RWPE1 (cell line): ENCODE measurements around the gene TTYH1.

Experiments
- CTCF ChIA-PET: fragments of 350-600 bp; sonication (Branson Sonifier 250); formaldehyde crosslinking; extraction: SDS; loops from one replicate; lab custom pipeline; 2021; lab: Yijun Ruan, JAX
- POLR2A ChIA-PET: fragments of 400-600 bp; formaldehyde crosslinking; extraction: SDS; loops from one replicate; lab custom pipeline; 2020; ENCODE audit warnings: antibody characterized with exemption; ENCODE audit not compliant: low non-redundant PET; lab: Yijun Ruan, JAX
- DNase-seq: peaks from one replicate; pipeline ENCODE4 v3.0.0; 2012; ENCODE audit warnings: low spot score
- H3K27ac ChIP-seq: fragments of 450-650 bp; 2 replicates; pipeline ENCODE4 v1.5.1; 2017
- CTCF ChIP-seq: fragments of 450-650 bp; conservative IDR thresholded peaks from 2 replicates; pipeline ENCODE4 v1.5.1; 2017; ENCODE audit warnings: low read depth, mild to moderate bottlenecking

The TTYH1 gene

GRCh38 chr19:54411033-54411432 lies 4.2 kb upstream of the TTYH1 start:
- H3K27ac ChIP-seq, result no peak overlapping the region
- no peak for TF ChIP-seq CTCF
- DNase-seq, result no peak
- POLR2A ChIA-PET, result no interaction called here
- CTCF ChIA-PET, result interaction anchor here (0.6 kb wide), 2 partner anchors 17 to 21 kb away, joined by 3 read pairs; no protein-coding TSS in a partner anchor

DNA sequence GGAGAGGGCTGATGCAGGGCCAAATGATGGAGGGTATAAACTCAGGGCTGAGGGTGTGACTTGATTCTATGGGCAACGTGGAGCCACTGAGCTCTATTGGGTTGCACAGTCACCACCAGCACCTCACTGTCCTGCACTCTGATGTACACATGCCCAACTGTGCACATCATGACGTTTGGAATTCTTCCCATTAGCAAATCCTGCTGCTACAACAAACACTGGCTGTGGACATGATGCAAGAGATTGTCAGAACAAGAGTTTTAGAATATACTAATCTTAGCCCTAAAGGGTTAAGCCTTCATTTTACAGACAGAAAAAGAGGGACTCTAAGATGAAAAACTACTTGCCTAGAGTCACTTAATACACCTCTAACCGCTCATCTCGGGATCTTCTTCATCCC lies 2.4 kb upstream of the TTYH1 start:
- no peak overlapping the region for H3K27ac ChIP-seq
- ChIA-PET CTCF (no interaction called here), POLR2A (no interaction called here)
- no peak for DNase-seq
- TF ChIP-seq CTCF, result no peak

GRCh38 chr19:54414156-54414555 lies 1.1 kb upstream of the TTYH1 start:
- no peak overlapping the region for H3K27ac ChIP-seq
- ChIA-PET POLR2A (no interaction called here), CTCF (no interaction called here)
- no peak for DNase-seq
- no peak for TF ChIP-seq CTCF

DNA sequence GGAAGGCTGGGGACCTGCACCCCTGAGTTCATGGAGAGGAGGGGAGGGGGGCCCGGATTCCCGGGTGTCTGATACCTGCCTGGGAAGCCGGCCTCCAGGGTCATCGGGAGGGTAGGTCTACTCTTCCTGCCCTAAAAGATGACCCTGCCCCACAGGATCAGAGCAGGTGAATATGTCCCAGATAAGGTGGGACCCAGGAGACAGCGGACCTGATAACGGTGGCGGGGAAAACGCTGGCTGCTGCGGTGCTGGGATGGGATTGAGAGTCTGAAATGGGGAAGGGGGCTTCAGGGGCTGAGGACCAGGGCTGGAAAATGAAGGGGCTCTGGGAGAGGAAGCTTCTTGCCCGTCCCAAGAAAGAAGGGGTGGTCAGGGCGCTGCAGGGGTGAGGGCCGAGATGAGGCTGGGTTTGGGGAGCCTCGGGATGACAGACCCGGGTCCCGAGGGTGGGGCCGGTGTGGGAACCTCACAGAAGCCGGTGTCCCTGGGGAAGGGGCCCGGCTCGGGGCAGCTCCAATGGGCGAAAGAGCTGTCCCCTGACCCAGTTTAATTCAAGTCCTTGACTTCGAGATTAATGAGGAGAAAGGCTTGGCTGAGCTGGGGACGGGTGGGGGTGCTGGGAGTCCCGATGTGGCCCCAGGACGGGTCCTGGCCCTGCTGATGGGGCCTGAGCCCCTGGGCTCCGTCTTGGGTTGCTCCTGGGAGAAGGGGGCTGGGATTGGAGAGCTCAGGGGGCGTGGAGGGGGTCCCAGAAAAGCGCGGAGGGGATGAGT lies 823 bp downstream of the TTYH1 start:
- ChIA-PET POLR2A (no interaction called here), CTCF (interaction anchor here (0.5 to 0.6 kb wide), 2 partner anchors 26 to 326 kb away, joined by 3 read pairs; no protein-coding TSS in a partner anchor)
- H3K27ac ChIP-seq, result no peak overlapping the region
- no peak for DNase-seq
- no peak for TF ChIP-seq CTCF

DNA sequence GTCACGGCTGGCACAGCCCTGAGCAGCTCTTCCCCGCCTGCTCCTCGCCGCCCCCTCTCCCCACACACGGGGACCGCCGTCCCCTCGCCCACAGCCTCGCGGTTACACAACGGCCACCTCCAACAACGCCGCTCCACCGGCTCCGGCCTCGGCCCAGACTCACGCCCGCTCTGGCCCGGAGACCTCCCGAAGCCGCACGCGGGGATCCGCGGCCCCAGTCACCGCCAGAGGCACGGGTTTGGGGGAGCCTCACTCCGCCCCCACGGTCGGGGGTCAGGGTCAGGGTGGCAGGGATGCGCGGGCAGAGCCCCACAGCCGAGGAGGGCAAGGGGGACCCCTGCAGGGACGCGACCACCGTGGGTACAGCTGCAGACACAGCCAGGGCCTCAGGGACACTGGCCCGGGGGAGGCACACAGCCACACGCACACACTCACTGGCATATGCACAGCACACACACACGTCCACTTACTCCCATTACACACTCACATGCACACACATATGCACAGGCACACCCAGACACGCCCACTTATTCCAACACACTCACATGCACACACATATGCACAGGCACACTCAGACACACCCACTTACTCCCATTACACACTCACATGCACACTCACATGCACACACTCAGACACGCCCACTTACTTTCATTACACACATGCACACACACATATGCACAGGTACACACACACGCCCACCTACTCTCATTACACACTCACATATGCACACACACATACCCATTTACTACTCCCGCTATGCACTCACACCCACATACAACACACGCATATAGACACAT lies 1.6 kb downstream of the TTYH1 start:
- DNase-seq, result no peak
- no peak overlapping the region for H3K27ac ChIP-seq
- POLR2A ChIA-PET, result no interaction called here
- CTCF ChIA-PET, result no interaction called here
- no peak for TF ChIP-seq CTCF

DNA sequence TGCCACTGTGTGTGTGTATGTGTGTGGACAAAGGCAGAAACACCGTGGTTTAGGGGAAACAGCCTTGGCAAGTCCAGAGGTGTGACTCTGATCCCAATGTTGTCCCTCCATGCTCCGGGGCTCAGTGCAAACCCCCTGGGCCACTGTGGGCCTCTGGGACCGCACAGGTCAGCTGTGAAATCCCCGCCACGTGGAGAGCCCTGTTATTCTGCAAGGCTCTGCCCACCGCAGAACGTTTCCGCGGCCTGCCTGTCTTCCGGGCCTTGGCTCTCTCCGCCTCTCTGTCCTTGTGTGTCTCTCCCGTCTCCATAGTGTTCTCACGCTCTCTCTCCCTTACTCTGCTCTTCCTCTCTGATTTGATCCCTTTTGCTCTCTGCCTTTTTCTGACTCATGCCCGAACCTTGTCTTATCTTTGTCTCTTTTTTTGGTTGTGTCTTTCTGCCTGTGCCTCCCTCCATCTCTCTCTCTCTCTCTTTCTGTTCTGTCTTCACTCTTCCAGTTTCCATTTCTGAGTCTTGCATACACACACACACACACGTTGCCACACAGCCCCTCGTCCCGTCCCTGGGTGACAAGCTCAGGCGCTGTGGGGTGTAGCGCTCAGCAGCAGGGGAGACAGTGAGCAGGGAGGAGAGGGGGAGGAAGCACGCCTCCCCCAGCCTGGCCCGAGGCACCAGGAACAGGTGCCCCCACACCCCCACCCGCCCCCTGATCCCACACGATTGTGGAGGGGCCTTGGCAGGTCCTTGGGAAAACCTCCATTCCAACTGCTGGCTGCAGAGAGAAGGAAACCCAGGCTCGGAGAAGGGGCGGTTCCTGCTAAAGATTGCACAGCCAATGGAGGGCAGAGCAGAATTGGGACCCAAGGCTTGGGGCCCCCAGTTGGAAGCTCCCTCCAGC lies 3.0 kb downstream of the TTYH1 start:
- CTCF ChIA-PET, result no interaction called here

More for the DNA sequence above, 3.0 kb downstream of the TTYH1 start:
- no peak for TF ChIP-seq CTCF
- no peak for DNase-seq
- no peak overlapping the region for H3K27ac ChIP-seq
- POLR2A ChIA-PET, result no interaction called here
